Astrocyte of the spinal cord (primary cell): ENCODE results near the gene USF2.

Experiments
- DNase-seq: peaks from one replicate; pipeline ENCODE4 v3.0.0; 2011; ENCODE audit warnings: low read depth, low spot score
- H3K4me3 ChIP-seq: 2 replicates; pipeline ENCODE4 v1.5.1; 2011; ENCODE audit warnings: low read depth, mild to moderate bottlenecking, low read length, moderate library complexity
- CTCF ChIP-seq: IDR thresholded peaks from 2 replicates; pipeline ENCODE4 v1.5.1; 2012; ENCODE audit warnings: low read depth, mild to moderate bottlenecking, low read length, inconsistent platforms
- in situ Hi-C: cut with HindIII; loops from 2 replicates; pipeline ENCODE4 v1.10.0; 2017; ENCODE audit warnings: low sequenced_read_pairs

Gene USF2

GRCh38 chr19:35223862-35224505, 44.8 kb upstream of the USF2 start:
- H3K4me3 ChIP-seq: no peak overlapping the region
- no peak for TF ChIP-seq CTCF
- in situ Hi-C loops: no loop called here
- no peak for DNase-seq

- TF ChIP-seq CTCF: no peak
- no peak overlapping the region for H3K4me3 ChIP-seq
- DNase-seq: no peak
- in situ Hi-C loops: no loop called here
These were observed 43.8 kb upstream of the USF2 start for GRCh38 chr19:35224681-35225571.

- no peak overlapping the region for H3K4me3 ChIP-seq
- no peak for DNase-seq
- no peak for TF ChIP-seq CTCF
- in situ Hi-C loops: no loop called here
These were observed 42.8 kb upstream of the USF2 start for GRCh38 chr19:35225951-35226350.

- no peak for TF ChIP-seq CTCF
- in situ Hi-C loops: no loop called here
- no peak for DNase-seq
- no peak overlapping the region for H3K4me3 ChIP-seq
These were observed 42.0 kb upstream of the USF2 start for GRCh38 chr19:35226748-35227147.

GRCh38 chr19:35228177-35228930, 40.4 kb upstream of the USF2 start, which contains the start of gene FAM187B:
FAM187B (minus strand) TSS chr19:35228739; CDS start chr19:35228680, 59 bp downstream.
- in situ Hi-C loops: no loop called here
- no peak within 1 kb of the TSS for H3K4me3 ChIP-seq
- TF ChIP-seq CTCF: no peak
- DNase-seq: no peak

- no peak overlapping the region for H3K4me3 ChIP-seq
- TF ChIP-seq CTCF: no peak
- in situ Hi-C loops: no loop called here
- DNase-seq: no peak
These were observed 39.2 kb upstream of the USF2 start for GRCh38 chr19:35229601-35230000.
